Measurements from ENCODE around the gene MTMR10.

MTMR10 gene

GRCh38 chr15:31013863-31014607 is 22.6 kb upstream of the MTMR10 start:
- DNase-seq (ENCODE audit: low read depth in 2 of 2) = no peak

GRCh38 chr15:31012455-31012854 is 21.0 kb upstream of the MTMR10 start:
- no peak for DNase-seq (ENCODE audit: low read depth in 2 of 2)

GRCh38 chr15:31010036-31010435 is 18.6 kb upstream of the MTMR10 start:
- DNase-seq (ENCODE audit: low read depth in 2 of 2) = no peak

- no peak for DNase-seq (ENCODE audit: low read depth in 2 of 2)
Measured at GRCh38 chr15:31005660-31006059, 14.2 kb upstream of the MTMR10 start.

GRCh38 chr15:31004220-31004733 is 12.8 kb upstream of the MTMR10 start:
- no peak for DNase-seq (ENCODE audit: low read depth in 2 of 2)

GRCh38 chr15:31001702-31002101 is 10.3 kb upstream of the MTMR10 start:
- DNase-seq (ENCODE audit: low read depth in 2 of 2) = no peak

- DNase-seq (ENCODE audit: low read depth in 2 of 2) = no peak
Measured at GRCh38 chr15:30999729-31000128, 8.3 kb upstream of the MTMR10 start.

GRCh38 chr15:30997270-30997669 is 5.8 kb upstream of the MTMR10 start:
- DNase-seq (ENCODE audit: low read depth in 2 of 2) = no peak

- no peak for DNase-seq (ENCODE audit: low read depth in 2 of 2)
Measured at GRCh38 chr15:30992249-30992864, 929 bp upstream of the MTMR10 start.

- DNase-seq (ENCODE audit: low read depth in 2 of 2) = no peak
Measured at GRCh38 chr15:30990446-30991254, 778 bp downstream of the MTMR10 start.

GRCh38 chr15:30990036-30990435 is 1.4 kb downstream of the MTMR10 start:
- no peak for DNase-seq (ENCODE audit: low read depth in 2 of 2)

GRCh38 chr15:30985081-30985531 is 6.3 kb downstream of the MTMR10 start:
- no peak for DNase-seq (ENCODE audit: low read depth in 2 of 2)

GRCh38 chr15:30984542-30984941 is 6.9 kb downstream of the MTMR10 start:
- no peak for DNase-seq (ENCODE audit: low read depth in 2 of 2)

GRCh38 chr15:30984118-30984517 is 7.3 kb downstream of the MTMR10 start:
- DNase-seq (ENCODE audit: low read depth in 2 of 2) = no peak

- no peak for DNase-seq (ENCODE audit: low read depth in 2 of 2)
Measured at GRCh38 chr15:30979457-30979856, 12.0 kb downstream of the MTMR10 start.

GRCh38 chr15:30978328-30978727 is 13.1 kb downstream of the MTMR10 start:
- DNase-seq (ENCODE audit: low read depth in 2 of 2) = no peak

GRCh38 chr15:30974112-30974511 is 17.3 kb downstream of the MTMR10 start:
- DNase-seq (ENCODE audit: low read depth in 2 of 2) = no peak

- no peak for DNase-seq (ENCODE audit: low read depth in 2 of 2)
Measured at GRCh38 chr15:30973379-30973778, 18.0 kb downstream of the MTMR10 start.

GRCh38 chr15:30969724-30970123 is 21.7 kb downstream of the MTMR10 start:
- no peak for DNase-seq (ENCODE audit: low read depth in 2 of 2)

GRCh38 chr15:30963681-30964080 is 27.7 kb downstream of the MTMR10 start:
- no peak for DNase-seq (ENCODE audit: low read depth in 2 of 2)

GRCh38 chr15:30962659-30963058 is 28.8 kb downstream of the MTMR10 start:
- no peak for DNase-seq (ENCODE audit: low read depth in 2 of 2)

- no peak for DNase-seq (ENCODE audit: low read depth in 2 of 2)
Measured at GRCh38 chr15:30962079-30962478, 29.3 kb downstream of the MTMR10 start.

All from fibroblast of skin of left quadriceps (primary cell).